ENCODE data around the gene MEN1.

- TF ChIP-seq YY1 (IDR thresholded peaks at IDR 0.05; ENCODE audit: low read depth) = no peak
- TF ChIP-seq RAD21 (IDR thresholded peaks at IDR 0.05; ENCODE audit: low read depth) = no peak
- no peak for TF ChIP-seq EP300 (IDR thresholded peaks at IDR 0.05; ENCODE audit: borderline replicate concordance)
Observed at GRCh38 chr11:64786308-64786707, 24.0 kb downstream of the MEN1 start.

All from Ishikawa (cell line).